OCI-LY3 (cell line): Measurements from ENCODE around the gene TRIM44.
"Not testable (repeated sequence)": the region's sequence is repeated elsewhere in the genome, so short reads cannot be mapped to it uniquely, and the experiment has no call there.

ENCODE experiments used
- H2AFZ ChIP-seq: fragments of 200-600, 300-600 bp; shearing (Covaris generic); 2 replicates; pipeline ENCODE4 v1.6.0; 2014; ENCODE audit warnings: antibody characterized with exemption, low read depth, low read length
- H3K27ac ChIP-seq: fragments of 200-600, 300-600 bp; sonication (generic); 2 replicates; pipeline ENCODE4 v1.5.1; 2014; ENCODE audit warnings: mild to moderate bottlenecking, low read length, moderate library complexity, mixed read lengths
- H3K27me3 ChIP-seq: fragments of 200-600, 300-600 bp; sonication (generic); 2 replicates; pipeline ENCODE4 v1.6.1; 2014; ENCODE audit warnings: low read depth, low read length, mixed read lengths
- H3K36me3 ChIP-seq: fragments of 200-600, 300-600 bp; sonication (generic); replicated peaks from 2 replicates; pipeline ENCODE3; 2014; ENCODE audit warnings: low read depth, low read length, mixed read lengths
- H3K4me1 ChIP-seq: fragments of 300-600, 200-600 bp; sonication (generic); 2 replicates; pipeline ENCODE4 v1.6.1; 2014; ENCODE audit warnings: low read length, mixed read lengths
- H3K4me2 ChIP-seq: fragments of 200-600, 300-600 bp; sonication (generic); 2 replicates; pipeline ENCODE4 v1.6.1; 2014; ENCODE audit warnings: low read length, mixed read lengths
- H3K4me3 ChIP-seq: fragments of 300-600, 200-600 bp; sonication (generic); 2 replicates; pipeline ENCODE4 v1.5.1; 2014; ENCODE audit warnings: antibody characterized with exemption, mild to moderate bottlenecking, low read length, moderate library complexity
- H3K79me2 ChIP-seq: fragments of 300-600, 200-600 bp; shearing (Covaris generic); 2 replicates; pipeline ENCODE4 v1.6.1; 2014; ENCODE audit warnings: mild to moderate bottlenecking, low read length, mixed read lengths
- H3K9ac ChIP-seq: fragments of 300-600, 200-600 bp; shearing (Covaris generic); 2 replicates; pipeline ENCODE4 v1.6.0; 2014; ENCODE audit warnings: mild to moderate bottlenecking, low read length, moderate library complexity
- H3K9me3 ChIP-seq: fragments of 200-600, 300-600 bp; shearing (Covaris generic); 2 replicates; pipeline ENCODE4 v1.6.1; 2014; ENCODE audit warnings: low read length, mixed read lengths; ENCODE audit not compliant: insufficient read depth
- H4K20me1 ChIP-seq: fragments of 200-600, 300-600 bp; sonication (generic); 2 replicates; pipeline ENCODE4 v1.6.1; 2016; ENCODE audit warnings: low read length, mixed read lengths; ENCODE audit not compliant: insufficient read depth
- CTCF ChIP-seq: fragments of 200-600, 300-600 bp; sonication (generic); IDR thresholded peaks from 2 replicates; pipeline ENCODE4 v1.5.1; 2014; ENCODE audit warnings: antibody characterized with exemption, low read length, low read depth
- EZH2phosphoT487 ChIP-seq: fragments of 200-600 bp; shearing (Covaris generic); IDR thresholded peaks from 2 replicates; pipeline ENCODE4 v1.6.1; 2018; ENCODE audit warnings: antibody characterized with exemption, mixed run types, low read depth

Gene TRIM44

GRCh38 chr11:35856756-35857155 lies 194.2 kb downstream of the TRIM44 start:
- H3K27ac ChIP-seq: no peak overlapping the region
- H3K27me3 ChIP-seq: no peaks in the 10 kb centered on the region
- no peak overlapping the region for H3K4me3 ChIP-seq
- no peaks in the 10 kb centered on the region for H3K36me3 ChIP-seq
- no peaks in the 10 kb centered on the region for H4K20me1 ChIP-seq
- no peaks in the 10 kb centered on the region for H3K79me2 ChIP-seq
- no peak overlapping the region for H3K4me2 ChIP-seq
- H3K9ac ChIP-seq: no peak overlapping the region
- TF ChIP-seq CTCF (no peak), EZH2phosphoT487 (no peak)
- H3K9me3 ChIP-seq: no peaks in the 10 kb centered on the region
- H2AFZ ChIP-seq: no peak overlapping the region
- peaks cover 4% of the 10 kb centered on the region; the same call in 1 of the 2 replicates for H3K4me1 ChIP-seq

GRCh38 chr11:35857922-35858321 lies 195.3 kb downstream of the TRIM44 start:
- Histone ChIP-seq H3K79me2 (no peaks in the 10 kb centered on the region), H3K4me1 (peaks cover 4% of the 10 kb centered on the region; the same call in 1 of the 2 replicates), H3K27ac (no peak overlapping the region), H3K9me3 (no peaks in the 10 kb centered on the region), H3K36me3 (no peaks in the 10 kb centered on the region), H4K20me1 (no peaks in the 10 kb centered on the region), H3K4me3 (no peak overlapping the region), H3K4me2 (no peak overlapping the region), H2AFZ (no peak overlapping the region), H3K9ac (no peak overlapping the region), H3K27me3 (no peaks in the 10 kb centered on the region)
- TF ChIP-seq EZH2phosphoT487 (no peak), CTCF (no peak)

- no peak overlapping the region for H3K27ac ChIP-seq
- no peak overlapping the region for H3K9ac ChIP-seq
- no peaks in the 10 kb centered on the region for H3K27me3 ChIP-seq
- H2AFZ ChIP-seq: no peak overlapping the region
- peaks cover 4% of the 10 kb centered on the region; the same call in 1 of the 2 replicates for H3K4me1 ChIP-seq
- no peak overlapping the region for H3K4me3 ChIP-seq
- H4K20me1 ChIP-seq: no peaks in the 10 kb centered on the region
- no peak overlapping the region for H3K4me2 ChIP-seq
- no peaks in the 10 kb centered on the region for H3K36me3 ChIP-seq
- H3K79me2 ChIP-seq: no peaks in the 10 kb centered on the region
- no peaks in the 10 kb centered on the region; the same call in 1 of the 2 replicates for H3K9me3 ChIP-seq
- TF ChIP-seq EZH2phosphoT487 (no peak), CTCF (no peak)
These were observed 196.7 kb downstream of the TRIM44 start for GRCh38 chr11:35859301-35859700.

- H3K79me2 ChIP-seq, H3K4me3 ChIP-seq, H3K4me1 ChIP-seq, H3K9ac ChIP-seq, H3K27ac ChIP-seq, H3K9me3 ChIP-seq, H2AFZ ChIP-seq, H4K20me1 ChIP-seq, H3K36me3 ChIP-seq, H3K27me3 ChIP-seq, H3K4me2 ChIP-seq: not testable (repeated sequence)
These were observed 197.6 kb downstream of the TRIM44 start for GRCh38 chr11:35860194-35860593.

- no peaks in the 10 kb centered on the region; the same call in 1 of the 2 replicates for H3K9me3 ChIP-seq
- H3K4me2 ChIP-seq: no peak overlapping the region
- no peak overlapping the region for H3K27ac ChIP-seq
- no peak overlapping the region for H3K4me3 ChIP-seq
- H3K9ac ChIP-seq: no peak overlapping the region
- TF ChIP-seq EZH2phosphoT487: no peak
- no peak for TF ChIP-seq CTCF
- H3K4me1 ChIP-seq: peaks cover 4% of the 10 kb centered on the region; the same call in 1 of the 2 replicates
- H3K79me2 ChIP-seq: no peaks in the 10 kb centered on the region
- H3K27me3 ChIP-seq: no peaks in the 10 kb centered on the region
- no peaks in the 10 kb centered on the region for H3K36me3 ChIP-seq
- no peak overlapping the region for H2AFZ ChIP-seq
- no peaks in the 10 kb centered on the region for H4K20me1 ChIP-seq
These were observed 198.6 kb downstream of the TRIM44 start for GRCh38 chr11:35861191-35861590.
